K562 (cell line): ENCODE measurements around the gene KCNAB1. TPM values are rescaled to one million over a fixed set of nuclear protein-coding genes. Genes with fewer than 3 reads are reported as not detected.

Source experiments
- ATAC-seq: fragments of 200-7000 bp; cut with Tn5 transposase; 3 replicates; pipeline ENCODE4 v1.9.1; 2020; ENCODE audit warnings: moderate library complexity
- BruUV-seq: library from RNA; stranded (reverse); fragments of 400-500 nt; replicated peaks from 2 replicates; lab custom pipeline; 2021; lab: Mats Ljungman, UMichigan
- CTCF ChIA-PET: fragments of 300-600 bp; formaldehyde crosslinking; extraction: SDS; loops from one replicate; lab custom pipeline; 2021; ENCODE audit warnings: low intra/inter-chr PET ratio; lab: Yijun Ruan, JAX
- POLR2A ChIA-PET: fragments of 300-600, 350-650 bp; sonication (Branson Sonifier 250); formaldehyde crosslinking; extraction: SDS; loops from one replicate; lab custom pipeline; 2021; ENCODE audit warnings: antibody characterized with exemption, inconsistent platforms; lab: Yijun Ruan, JAX
- DNase-seq, 4 experiments: peaks; one replicate each; pipeline versions ENCODE4 v3.0.0 to v3.0.0-alpha.2; 2011 to 2018; ENCODE audit warnings: low spot score in 3 of 4, mixed read lengths in 3 of 4; ENCODE audit errors: extremely low read depth in 1 of 4
- FAIRE-seq: peaks from 2 replicates; lab custom pipeline; 2011; peaks lifted over from hg19 to GRCh38; lab: Jason Lieb, UNC
- H2AFZ ChIP-seq: 2 replicates; pipeline ENCODE4 v1.6.0; 2011; ENCODE audit warnings: low read depth, low read length, control low read depth, inconsistent platforms
- H3K27ac ChIP-seq: fragments of 200-600 bp; 3 replicates; pipeline ENCODE4 v1.8.0; 2011; ENCODE audit warnings: low read depth, mild to moderate bottlenecking, control low read depth, inconsistent platforms, low read length, moderate library complexity, mixed read lengths; ENCODE audit errors: extremely low read depth
- H3K27me3 ChIP-seq, 2 experiments: fragments of 300-600 bp in 1 of 2; 2 replicates in 1 of 2; 3 replicates in 1 of 2; pipeline versions ENCODE4 v1.6.0 to v1.8.0; 2011; ENCODE audit warnings: inconsistent platforms in 2 of 2, low read length in 2 of 2, mild to moderate bottlenecking in 1 of 2, mixed read lengths in 1 of 2, moderate library complexity in 1 of 2; ENCODE audit not compliant: control insufficient read depth in 2 of 2, insufficient read depth in 2 of 2
- H3K36me3 ChIP-seq: fragments of 300-600 bp; 3 replicates; pipeline ENCODE4 v1.8.0; 2011; ENCODE audit warnings: mild to moderate bottlenecking, low read length, inconsistent platforms; ENCODE audit not compliant: control insufficient read depth, insufficient read depth
- H3K4me1 ChIP-seq, 2 experiments: fragments of 200-600 bp in 1 of 2; replicated peaks in 1 of 2; 2 replicates in 1 of 2; 3 replicates in 1 of 2; pipeline versions ENCODE4 v1.5.1 to v1.8.0; 2011; ENCODE audit warnings: inconsistent platforms in 2 of 2, low read length in 2 of 2, mild to moderate bottlenecking in 1 of 2, mixed read lengths in 1 of 2, moderate library complexity in 1 of 2; ENCODE audit not compliant: control insufficient read depth in 2 of 2, insufficient read depth in 2 of 2
- H3K4me2 ChIP-seq: 2 replicates; pipeline ENCODE4 v1.6.1; 2011; ENCODE audit warnings: low read length, control low read depth, inconsistent platforms, mixed read lengths; ENCODE audit not compliant: insufficient read depth
- H3K4me3 ChIP-seq: fragments of 200-600 bp; sonication (generic), shearing (Covaris generic); 2 replicates; pipeline ENCODE4 v1.5.1; 2016; ENCODE audit warnings: control low read depth, inconsistent platforms
- H3K79me2 ChIP-seq: fragments of 200-600 bp; 3 replicates; pipeline ENCODE4 v1.8.0; 2011; ENCODE audit warnings: low read length, inconsistent platforms; ENCODE audit not compliant: control insufficient read depth, insufficient read depth
- H3K9ac ChIP-seq, 2 experiments: 2 replicates each; pipeline versions ENCODE4 v1.6.0 to v1.6.1; 2011; ENCODE audit warnings: low read depth in 2 of 2, low read length in 2 of 2, control low read depth in 1 of 2, inconsistent platforms in 1 of 2, mild to moderate bottlenecking in 1 of 2, mixed read lengths in 1 of 2; ENCODE audit not compliant: insufficient read depth in 1 of 2
- H3K9me1 ChIP-seq: one replicate; pipeline ENCODE4 v1.6.0; 2011; ENCODE audit warnings: inconsistent platforms, mild to moderate bottlenecking, low read length, moderate library complexity; ENCODE audit not compliant: control insufficient read depth, insufficient read depth
- H3K9me3 ChIP-seq: replicated peaks from 2 replicates; pipeline ENCODE4 v1.5.1; 2011; ENCODE audit warnings: low read depth, low read length, inconsistent platforms; ENCODE audit not compliant: control insufficient read depth, insufficient read depth
- H4K20me1 ChIP-seq: replicated peaks from 2 replicates; pipeline ENCODE4 v1.6.1; 2011; ENCODE audit warnings: low read length, inconsistent platforms, mixed read lengths; ENCODE audit not compliant: control insufficient read depth, insufficient read depth
- CREM ChIP-seq: IDR thresholded peaks from 2 replicates; pipeline ENCODE4 v1.6.1; 2014; ENCODE audit warnings: antibody characterized with exemption, low read depth
- PREB ChIP-seq: sonication (generic); formaldehyde crosslinking; IDR thresholded peaks from 2 replicates; pipeline ENCODE4 v1.8.1; 2023; ENCODE audit warnings: mild to moderate bottlenecking, missing genetic modification reagents
- ZNF57 ChIP-seq: fragments of 450-650 bp; formaldehyde crosslinking; IDR thresholded peaks from 2 replicates; pipeline ENCODE4 v1.4.0; 2020; ENCODE audit warnings: mild to moderate bottlenecking, moderate library complexity
- ZNF609 ChIP-seq: sonication (generic); formaldehyde crosslinking; IDR thresholded peaks from 2 replicates; pipeline ENCODE4 v1.8.1; 2023; ENCODE audit warnings: missing genetic modification reagents, mild to moderate bottlenecking, borderline replicate concordance
- WGBS: fragments of 100-300 bp; shearing (Covaris generic); methylation state at CpG from one replicate; pipeline ENCODE4 v1.1.6; 2016; ENCODE audit warnings: low coverage, mixed read lengths; ENCODE audit not compliant: insufficient coverage; ENCODE audit errors: missing lambda C conversion rate; 5-methylcytosine and 5-hydroxymethylcytosine counted together
- in situ Hi-C: fragments of 300-500 bp; cut with MboI; formaldehyde crosslinking; loops from 4 replicates; pipeline ENCODE4 v1.15.0; 2018; ENCODE audit warnings: inconsistent platforms, mixed read lengths
- intact Hi-C: fragments of 100-400 bp; cut with micrococcal nuclease; formaldehyde crosslinking; loops from 2 replicates; pipeline ENCODE4 v1.14.2; 2022
- polyA plus RNA-seq, 8 experiments: library from polyadenylated mRNA; depleted of rRNA in 4 of 8; stranded (reverse) in 5 of 8; unstranded in 3 of 8; fragments of >200 nt; fragmentation: Nextera tagmentation in 2 of 8; fragmentation: Illumina TruSeq in 1 of 8; extraction: Ambion mirVana in 2 of 8; extraction: Trizol in 1 of 8; gene quantifications; 2 replicates each; pipeline versions ENCODE4 v1.2.1 to v1.2.3, GENCODE V29; 2011 to 2014; ENCODE audit warnings: inconsistent platforms in 1 of 8, missing spikeins in 1 of 8
- total RNA-seq, 7 experiments: library from RNA; depleted of rRNA in 6 of 7; stranded (reverse); fragments of >200 nt in 6 of 7; fragmentation: Illumina TruSeq in 2 of 7; extraction: Trizol in 2 of 7; gene quantifications; 2 replicates each; pipeline versions ENCODE4 v1.2.1 to v1.2.3, GENCODE V29; 2011 to 2021; ENCODE audit warnings: low replicate concordance in 1 of 7
- TF ChIP-seq, protein P1 (sequence below), 3 experiments: IDR thresholded peaks in 2 of 3; conservative IDR thresholded peaks in 1 of 3; 2 replicates each; pipeline ENCODE4 v1.5.1; 2011 to 2012; ENCODE audit warnings: low read length in 3 of 3, mild to moderate bottlenecking in 3 of 3, control low read depth in 2 of 3, improper control_type of control experiment in 1 of 3, inconsistent platforms in 1 of 3, low read depth in 1 of 3, mixed read lengths in 1 of 3, moderate library complexity in 1 of 3; ENCODE audit not compliant: insufficient read depth in 2 of 3
- TF ChIP-seq, protein P2 (sequence below): fragments of 450-650 bp; IDR thresholded peaks from 2 replicates; pipeline ENCODE4 v1.7.0; 2016; ENCODE audit warnings: borderline replicate concordance
- TF ChIP-seq, protein P3 (sequence below): fragments of 250-450 bp; sonication (Bioruptor Pico); IDR thresholded peaks from 2 replicates; pipeline ENCODE4 v1.5.0; 2021

The KCNAB1 gene
- total and polyA plus RNA-seq, 9 of the 15 experiments (the other 6 are each of a cell fraction or from before 2014, with no cell fraction given) = 0.14 to 1.2 (median 0.51) TPM

DNA sequence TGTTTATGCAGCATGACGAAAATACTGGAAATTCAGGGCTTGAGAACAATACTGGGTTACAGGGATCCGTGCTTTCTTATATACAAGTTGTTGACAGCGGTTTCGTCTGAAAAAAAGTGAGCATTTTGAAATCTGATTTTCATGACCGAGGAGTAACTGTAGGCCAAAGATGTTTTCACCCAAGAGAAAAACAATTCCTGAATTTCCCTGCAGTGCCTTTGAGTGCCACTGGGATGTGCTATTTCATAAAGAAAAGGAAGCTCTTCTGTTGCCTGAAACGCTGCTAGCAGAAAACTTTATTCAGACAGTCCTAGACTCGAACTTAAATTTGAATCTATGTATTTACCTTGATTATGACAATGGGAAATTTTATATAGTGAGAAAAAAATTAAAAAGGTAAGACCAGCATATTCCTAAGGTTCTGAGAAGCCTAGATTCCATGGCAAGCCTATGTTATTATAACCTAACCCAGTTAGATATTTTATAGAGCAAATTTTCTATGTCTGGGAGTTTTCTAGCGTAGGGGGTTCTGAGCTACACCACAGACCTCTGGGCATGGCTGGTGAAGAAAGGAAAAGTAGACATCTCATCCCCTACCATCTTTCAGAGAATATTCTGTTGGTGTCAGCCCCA lies 30.2 kb downstream of the KCNAB1 start:
- intact Hi-C loops = loop anchor here (1.0 to 10.0 kb wide), 8 partner anchors 108 to 1054 kb away; partner anchors contain the start of gene TIPARP
- WGBS = under 1% methylated on average over 8 of the region's 8 CpGs
- TF ChIP-seq ZNF57 (CRISPR knock-in tag) = no peak
- no peak for TF ChIP-seq ZNF609 (CRISPR knock-in tag)
- TF ChIP-seq, protein P1, sequence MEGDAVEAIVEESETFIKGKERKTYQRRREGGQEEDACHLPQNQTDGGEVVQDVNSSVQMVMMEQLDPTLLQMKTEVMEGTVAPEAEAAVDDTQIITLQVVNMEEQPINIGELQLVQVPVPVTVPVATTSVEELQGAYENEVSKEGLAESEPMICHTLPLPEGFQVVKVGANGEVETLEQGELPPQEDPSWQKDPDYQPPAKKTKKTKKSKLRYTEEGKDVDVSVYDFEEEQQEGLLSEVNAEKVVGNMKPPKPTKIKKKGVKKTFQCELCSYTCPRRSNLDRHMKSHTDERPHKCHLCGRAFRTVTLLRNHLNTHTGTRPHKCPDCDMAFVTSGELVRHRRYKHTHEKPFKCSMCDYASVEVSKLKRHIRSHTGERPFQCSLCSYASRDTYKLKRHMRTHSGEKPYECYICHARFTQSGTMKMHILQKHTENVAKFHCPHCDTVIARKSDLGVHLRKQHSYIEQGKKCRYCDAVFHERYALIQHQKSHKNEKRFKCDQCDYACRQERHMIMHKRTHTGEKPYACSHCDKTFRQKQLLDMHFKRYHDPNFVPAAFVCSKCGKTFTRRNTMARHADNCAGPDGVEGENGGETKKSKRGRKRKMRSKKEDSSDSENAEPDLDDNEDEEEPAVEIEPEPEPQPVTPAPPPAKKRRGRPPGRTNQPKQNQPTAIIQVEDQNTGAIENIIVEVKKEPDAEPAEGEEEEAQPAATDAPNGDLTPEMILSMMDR (IDR thresholded peaks at IDR 0.05 in 2 of 3, conservative IDR thresholded peaks at IDR 0.05 in 1 of 3; ENCODE audit: insufficient read depth in 2 of 3, low read depth in 1 of 3, low read length in 3 of 3) = peak; percentile 76 to 96 (median 84)
- no peak for TF ChIP-seq PREB
- TF ChIP-seq, protein P2, sequence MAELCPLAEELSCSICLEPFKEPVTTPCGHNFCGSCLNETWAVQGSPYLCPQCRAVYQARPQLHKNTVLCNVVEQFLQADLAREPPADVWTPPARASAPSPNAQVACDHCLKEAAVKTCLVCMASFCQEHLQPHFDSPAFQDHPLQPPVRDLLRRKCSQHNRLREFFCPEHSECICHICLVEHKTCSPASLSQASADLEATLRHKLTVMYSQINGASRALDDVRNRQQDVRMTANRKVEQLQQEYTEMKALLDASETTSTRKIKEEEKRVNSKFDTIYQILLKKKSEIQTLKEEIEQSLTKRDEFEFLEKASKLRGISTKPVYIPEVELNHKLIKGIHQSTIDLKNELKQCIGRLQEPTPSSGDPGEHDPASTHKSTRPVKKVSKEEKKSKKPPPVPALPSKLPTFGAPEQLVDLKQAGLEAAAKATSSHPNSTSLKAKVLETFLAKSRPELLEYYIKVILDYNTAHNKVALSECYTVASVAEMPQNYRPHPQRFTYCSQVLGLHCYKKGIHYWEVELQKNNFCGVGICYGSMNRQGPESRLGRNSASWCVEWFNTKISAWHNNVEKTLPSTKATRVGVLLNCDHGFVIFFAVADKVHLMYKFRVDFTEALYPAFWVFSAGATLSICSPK = no peak
- TF ChIP-seq CREM = no peak
- TF ChIP-seq, protein P3, sequence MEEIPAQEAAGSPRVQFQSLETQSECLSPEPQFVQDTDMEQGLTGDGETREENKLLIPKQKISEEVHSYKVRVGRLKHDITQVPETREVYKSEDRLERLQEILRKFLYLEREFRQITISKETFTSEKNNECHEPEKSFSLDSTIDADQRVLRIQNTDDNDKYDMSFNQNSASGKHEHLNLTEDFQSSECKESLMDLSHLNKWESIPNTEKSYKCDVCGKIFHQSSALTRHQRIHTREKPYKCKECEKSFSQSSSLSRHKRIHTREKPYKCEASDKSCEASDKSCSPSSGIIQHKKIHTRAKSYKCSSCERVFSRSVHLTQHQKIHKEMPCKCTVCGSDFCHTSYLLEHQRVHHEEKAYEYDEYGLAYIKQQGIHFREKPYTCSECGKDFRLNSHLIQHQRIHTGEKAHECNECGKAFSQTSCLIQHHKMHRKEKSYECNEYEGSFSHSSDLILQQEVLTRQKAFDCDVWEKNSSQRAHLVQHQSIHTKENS (CRISPR knock-in tag) = no peak

More for the DNA sequence above, 30.2 kb downstream of the KCNAB1 start:
- BruUV-seq = no TSS peak
- no peak overlapping the region for H3K9ac ChIP-seq
- H3K9me3 ChIP-seq = no peaks in the 10 kb centered on the region
- no peak overlapping the region for H3K4me2 ChIP-seq
- FAIRE-seq (peak; percentile 95), ATAC-seq (peak; percentile 82), DNase-seq (peak; percentile 38 to 52 (median 45))
- H3K27me3 ChIP-seq = peaks cover 2 to 4% of the 10 kb centered on the region in 2 experiments; a peak in 2 of 5 replicates
- in situ Hi-C loops = loop anchor here (25.0 kb wide), 2 partner anchors 237 to 362 kb away; no protein-coding TSS in a partner anchor
- H2AFZ ChIP-seq = no peak overlapping the region
- H3K27ac ChIP-seq = no peak overlapping the region
- H3K4me3 ChIP-seq = no peak overlapping the region
- ChIA-PET CTCF (interaction anchor here (0.6 to 2.9 kb wide), 8 partner anchors 232 to 1619 kb away, joined by 3 to 17 read pairs (median 6); partner anchors contain the start of gene TIPARP), POLR2A (interaction anchor here (0.9 to 1.3 kb wide), 3 partner anchors 9 to 235 kb away, joined by 3 to 4 read pairs (median 4); no protein-coding TSS in a partner anchor)
- H3K36me3 ChIP-seq = no peaks in the 10 kb centered on the region
- H3K4me1 ChIP-seq = peaks cover 0 to 7% of the 10 kb centered on the region in 2 experiments; a peak in 2 of 5 replicates
- H3K9me1 ChIP-seq = no peaks in the 10 kb centered on the region
- no peaks in the 10 kb centered on the region for H4K20me1 ChIP-seq
- H3K79me2 ChIP-seq = no peaks in the 10 kb centered on the region
